Ovary (tissue), 9 donors: Measurements from ENCODE around the gene MED15. TPM values are rescaled to one million over a fixed set of nuclear protein-coding genes. Genes with fewer than 3 reads are reported as not detected.

Experiments
- DNase-seq, 5 donors: peaks; one replicate each; pipeline ENCODE4 v3.0.0-alpha.2; 2019 to 2020
- H3K27ac ChIP-seq, 2 donors: fragments of 200-600 bp; one replicate each; pipeline versions ENCODE4 v1.5.1 to v1.8.0; 2019 to 2022
- H3K27me3 ChIP-seq: fragments of 200-600 bp; one replicate; pipeline ENCODE4 v1.8.0; 2022
- H3K36me3 ChIP-seq: fragments of 200-600 bp; sonication (generic); one replicate; pipeline ENCODE4 v1.5.1; 2019
- H3K4me1 ChIP-seq: one replicate; pipeline ENCODE4 v1.8.1; 2013; ENCODE audit warnings: mild to moderate bottlenecking, moderate library complexity; ENCODE audit not compliant: insufficient read depth
- H3K4me3 ChIP-seq: fragments of 200-600 bp; sonication (generic); one replicate; pipeline ENCODE4 v1.5.1; 2017
- H3K9me3 ChIP-seq, 2 donors: fragments of 200-600 bp in 1 of 2; sonication (generic) in 1 of 2; one replicate each; pipeline versions ENCODE4 v1.5.1 to v1.8.1; 2013 to 2019; ENCODE audit warnings: mild to moderate bottlenecking in 1 of 2, moderate library complexity in 1 of 2
- EP300 ChIP-seq: sonication (generic); formaldehyde crosslinking; IDR thresholded peaks from one replicate; pipeline ENCODE4 v1.6.1; 2017; ENCODE audit warnings: antibody characterized with exemption
- POLR2A ChIP-seq: fragments of 450-650 bp; IDR thresholded peaks from one replicate; pipeline ENCODE4 v1.6.1; 2017; ENCODE audit warnings: antibody characterized with exemption, mild to moderate bottlenecking, moderate library complexity
- WGBS, 3 donors: extraction: QIAGEN DNeasy Blood & Tissue Kit in 1 of 3; methylation state at CpG; one replicate each; pipeline versions ENCODE4 v1.1.5 to v1.1.7; 2013 to 2017; 5-methylcytosine and 5-hydroxymethylcytosine counted together
- intact Hi-C, 4 donors: fragments of 100-400 bp; cut with DNase I; formaldehyde crosslinking; loops; one replicate each; pipeline versions ENCODE4 v1.11.0 to v1.15.1; 2022 to 2023
- polyA plus RNA-seq, 2 donors: library from polyadenylated mRNA; stranded (reverse); fragments of 200-250 nt in 1 of 2; fragments of 350-450 nt in 1 of 2; fragmentation: Illumina TruSeq in 1 of 2; extraction: RNeasy Lipid Tissue Mini Kit (QIAGEN cat#74804) in 1 of 2; gene quantifications; one replicate each; pipeline ENCODE4 v1.2.3, GENCODE V29; 2013 to 2014
- total RNA-seq, 7 donors: library from RNA; depleted of rRNA in 2 of 7; stranded (reverse); fragments of >200 nt in 2 of 7; fragmentation: NEBNext Ultra II Directional in 3 of 7; extraction: Animal tissue kit (Norgen Biotek cat#: 25700) in 3 of 7; gene quantifications; one replicate each; pipeline versions ENCODE4 v1.1.0 to v1.2.4, GENCODE V29; 2016 to 2023
- TF ChIP-seq, protein P1 (sequence below), 3 donors: fragments of 450-650 bp in 2 of 3; fragments of 200-600 bp in 1 of 3; IDR thresholded peaks; one replicate each; pipeline versions ENCODE4 v1.5.1 to v1.8.0; 2016 to 2022; ENCODE audit warnings: antibody characterized with exemption in 3 of 3, mild to moderate bottlenecking in 1 of 3
- donor health status: DM: no; HTN: no; CAD: no; lungs with moderate emphysema.
- donor health status: DM: no; HTN: no; CAD: no.
- donor health status: Bipolar disorder and iron deficiency.
- donor health status: DM: yes; HTN: yes; CAD: no.
- donor health status: DM: no; HTN: no; CAD: no.
- donor health status: DM: yes; HTN: yes; CAD: no.

MED15 gene
- total and polyA plus RNA-seq, 9 donors = 21.9 to 79.3 (median 68.3) TPM

DNA sequence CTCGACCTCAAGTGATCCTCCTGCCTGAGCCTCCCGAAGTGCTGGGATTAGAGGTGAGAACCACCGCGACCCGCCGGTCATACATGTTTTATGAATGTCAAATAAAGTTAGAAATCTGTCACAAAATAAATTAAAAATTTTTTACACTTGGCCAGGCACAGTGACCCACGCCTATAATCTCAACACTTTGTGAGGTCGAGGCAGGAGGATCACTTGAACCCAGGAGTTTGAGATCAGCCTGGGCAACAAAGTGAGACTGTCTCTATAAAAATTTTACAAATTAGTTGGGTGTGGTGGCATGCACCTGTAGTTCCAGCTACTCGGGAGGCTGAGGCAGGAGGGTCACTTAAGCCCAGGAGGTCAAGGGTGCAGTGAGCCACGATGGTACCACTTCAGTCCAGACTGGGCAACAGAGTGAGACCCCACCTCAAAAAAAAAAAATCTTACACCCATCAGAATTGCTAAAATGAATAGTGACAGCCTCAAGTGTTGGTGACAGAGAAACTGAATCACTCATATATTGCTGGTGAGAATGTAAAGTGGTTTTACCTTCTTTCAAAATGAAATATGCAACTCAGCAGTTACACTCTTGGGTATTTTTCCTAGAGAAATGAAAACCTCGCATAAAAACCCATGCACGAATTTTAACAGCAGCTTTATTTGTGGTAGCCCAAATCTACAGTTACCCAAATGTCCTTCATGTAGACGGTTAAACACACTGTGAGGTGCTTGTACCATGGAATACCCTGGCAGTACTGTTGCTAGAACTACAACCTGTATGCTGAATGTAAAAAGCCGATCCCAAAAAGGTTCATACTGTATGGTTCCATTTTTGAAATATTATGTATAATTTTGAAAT, 55.4 kb downstream of the MED15 start:
- intact Hi-C loops = loop anchor here in 1 of 4 donors (10.0 kb wide), 1 partner anchor 48 kb away; no protein-coding TSS in a partner anchor
- H3K4me3 ChIP-seq = no peak overlapping the region
- TF ChIP-seq, protein P1, sequence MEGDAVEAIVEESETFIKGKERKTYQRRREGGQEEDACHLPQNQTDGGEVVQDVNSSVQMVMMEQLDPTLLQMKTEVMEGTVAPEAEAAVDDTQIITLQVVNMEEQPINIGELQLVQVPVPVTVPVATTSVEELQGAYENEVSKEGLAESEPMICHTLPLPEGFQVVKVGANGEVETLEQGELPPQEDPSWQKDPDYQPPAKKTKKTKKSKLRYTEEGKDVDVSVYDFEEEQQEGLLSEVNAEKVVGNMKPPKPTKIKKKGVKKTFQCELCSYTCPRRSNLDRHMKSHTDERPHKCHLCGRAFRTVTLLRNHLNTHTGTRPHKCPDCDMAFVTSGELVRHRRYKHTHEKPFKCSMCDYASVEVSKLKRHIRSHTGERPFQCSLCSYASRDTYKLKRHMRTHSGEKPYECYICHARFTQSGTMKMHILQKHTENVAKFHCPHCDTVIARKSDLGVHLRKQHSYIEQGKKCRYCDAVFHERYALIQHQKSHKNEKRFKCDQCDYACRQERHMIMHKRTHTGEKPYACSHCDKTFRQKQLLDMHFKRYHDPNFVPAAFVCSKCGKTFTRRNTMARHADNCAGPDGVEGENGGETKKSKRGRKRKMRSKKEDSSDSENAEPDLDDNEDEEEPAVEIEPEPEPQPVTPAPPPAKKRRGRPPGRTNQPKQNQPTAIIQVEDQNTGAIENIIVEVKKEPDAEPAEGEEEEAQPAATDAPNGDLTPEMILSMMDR (IDR thresholded peaks at IDR 0.05) = no peak
- TF ChIP-seq EP300 = no peak
- TF ChIP-seq POLR2A = no peak
- DNase-seq = peak in 2 of 5 donors; percentile 6 to 30
- no peak overlapping the region for H3K27ac ChIP-seq
- peaks cover 9% of the 10 kb centered on the region for H3K4me1 ChIP-seq
- H3K36me3 ChIP-seq = no peaks in the 10 kb centered on the region
- 91 to 93% (median 92%) methylated on average over 14 of the region's 14 CpGs for WGBS, 3 donors
- H3K27me3 ChIP-seq = no peaks in the 10 kb centered on the region
- H3K9me3 ChIP-seq = no peaks in the 10 kb centered on the region

DNA sequence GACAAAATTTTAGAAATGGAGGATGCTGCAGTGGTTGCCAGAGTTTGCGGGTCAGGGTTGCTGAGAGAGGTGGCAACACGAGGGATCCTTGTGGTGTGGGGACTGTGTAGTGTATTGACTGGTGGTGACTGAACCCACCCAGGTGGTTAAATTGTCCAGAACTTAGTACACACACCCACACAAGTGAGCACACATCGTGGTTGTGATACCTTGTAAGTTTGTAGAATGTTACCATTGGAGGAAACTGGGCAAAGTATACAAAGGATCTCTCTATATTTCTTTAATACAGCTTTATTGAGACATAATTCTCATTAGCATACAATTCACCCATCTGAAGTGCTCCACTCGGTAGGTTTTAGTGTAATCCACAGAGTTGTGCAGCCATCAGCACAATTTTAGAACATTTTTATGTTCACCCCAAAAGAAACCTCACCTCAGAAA, 56.1 kb downstream of the MED15 start:
- H3K36me3 ChIP-seq = no peaks in the 10 kb centered on the region
- WGBS, 3 donors = 85 to 87% (median 85%) methylated on average over 4 of the region's 4 CpGs
- no peaks in the 10 kb centered on the region for H3K9me3 ChIP-seq
- no peak overlapping the region for H3K27ac ChIP-seq
- intact Hi-C loops = loop anchor here in 1 of 4 donors (10.0 kb wide), 1 partner anchor 49 kb away; no protein-coding TSS in a partner anchor
- no peak for DNase-seq
- H3K4me1 ChIP-seq = peaks cover 7% of the 10 kb centered on the region
- H3K4me3 ChIP-seq = no peak overlapping the region
- no peaks in the 10 kb centered on the region for H3K27me3 ChIP-seq
- TF ChIP-seq EP300 (no peak), POLR2A (no peak)
- TF ChIP-seq, protein P1 (IDR thresholded peaks at IDR 0.05) = no peak

DNA sequence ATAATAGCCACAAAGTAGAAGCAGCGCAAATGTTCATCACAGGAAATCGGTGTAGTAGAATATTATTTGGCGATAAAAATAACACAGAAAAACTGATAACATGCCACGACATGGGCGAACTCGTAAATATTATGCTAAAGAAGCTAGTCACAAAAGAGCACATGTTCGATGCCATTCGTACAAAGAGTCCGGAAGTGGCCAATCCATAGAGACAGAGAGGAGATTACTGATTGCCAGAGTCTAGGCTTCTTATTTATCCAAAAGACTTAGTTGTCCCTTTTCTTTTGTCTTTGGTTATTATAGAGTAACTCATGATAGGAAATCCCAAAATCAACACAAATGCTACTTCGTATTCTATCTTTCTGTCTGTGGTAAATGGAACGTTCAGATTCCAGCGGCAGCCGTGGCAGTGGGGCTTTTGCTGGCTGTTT, 56.5 kb downstream of the MED15 start:
- Histone ChIP-seq H3K27me3 (no peaks in the 10 kb centered on the region), H3K9me3 (no peaks in the 10 kb centered on the region), H3K4me1 (peaks cover 9% of the 10 kb centered on the region), H3K27ac (no peak overlapping the region), H3K4me3 (no peak overlapping the region), H3K36me3 (no peaks in the 10 kb centered on the region)
- 73 to 79% (median 75%) methylated on average over 13 of the region's 13 CpGs for WGBS, 3 donors
- no peak for DNase-seq
- intact Hi-C loops = loop anchor here in 1 of 4 donors (10.0 kb wide), 1 partner anchor 49 kb away; no protein-coding TSS in a partner anchor
- TF ChIP-seq, protein P1 (IDR thresholded peaks at IDR 0.05) = no peak
- TF ChIP-seq EP300 (no peak), POLR2A (no peak)

DNA sequence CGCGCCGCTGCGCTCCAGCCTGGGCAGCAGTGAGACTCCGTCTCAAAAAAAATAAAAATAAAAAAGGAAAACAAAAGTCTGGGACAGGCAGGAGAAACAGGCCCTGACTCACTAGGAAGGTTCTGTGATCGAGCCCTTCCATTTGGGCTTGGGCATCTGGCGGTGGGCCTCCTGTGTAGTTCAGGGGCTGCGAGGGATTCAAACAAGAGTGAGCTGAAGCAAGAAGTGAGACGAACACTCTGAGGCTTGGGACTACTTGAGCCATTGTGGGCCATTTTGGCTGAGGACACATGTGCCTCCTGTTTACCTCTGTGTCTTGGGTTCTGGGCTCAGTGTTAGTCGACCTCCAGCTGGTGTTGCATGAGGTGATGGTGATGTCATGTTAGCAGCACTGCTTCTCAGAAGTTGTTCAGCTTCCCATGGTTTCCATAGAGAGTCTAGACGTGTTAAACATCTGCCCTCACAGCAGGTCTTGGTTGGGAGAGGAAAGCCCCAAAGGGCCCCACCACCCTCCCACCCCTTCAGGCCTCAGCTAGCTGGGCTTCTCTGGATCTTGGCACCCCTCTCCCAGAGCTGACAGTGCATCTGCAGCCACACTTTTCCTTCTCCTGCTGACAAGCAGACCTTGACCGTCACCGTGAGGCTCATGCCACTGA, 57.8 kb downstream of the MED15 start:
- H3K4me1 ChIP-seq = peaks cover 14% of the 10 kb centered on the region
- DNase-seq = peak in 1 of 5 donors; percentile 12
- H3K4me3 ChIP-seq = no peak overlapping the region
- H3K27ac ChIP-seq = no peak overlapping the region
- H3K9me3 ChIP-seq = no peaks in the 10 kb centered on the region
- 84 to 91% (median 88%) methylated on average over 13 of the region's 13 CpGs for WGBS, 3 donors
- H3K36me3 ChIP-seq = no peaks in the 10 kb centered on the region
- TF ChIP-seq, protein P1 (IDR thresholded peaks at IDR 0.05) = no peak
- H3K27me3 ChIP-seq = no peaks in the 10 kb centered on the region
- intact Hi-C loops = loop anchor here in 1 of 4 donors (10.0 kb wide), 1 partner anchor 50 kb away; no protein-coding TSS in a partner anchor
